Fibroblast of mammary gland (primary cell): Measurements from ENCODE around the gene HS1BP3.

ENCODE experiments used
- DNase-seq: peaks from one replicate; pipeline ENCODE4 v3.0.0-alpha.2; 2010; ENCODE audit warnings: low read depth
- H3K4me3 ChIP-seq: 2 replicates; pipeline ENCODE4 v1.5.1; 2011; ENCODE audit warnings: low read depth, mild to moderate bottlenecking, low read length, moderate library complexity; ENCODE audit not compliant: control insufficient read depth
- TF ChIP-seq, protein P1 (sequence below): conservative IDR thresholded peaks from 2 replicates; pipeline ENCODE4 v1.5.1; 2011; ENCODE audit warnings: low read depth, low read length, inconsistent platforms; ENCODE audit not compliant: control insufficient read depth, insufficient read depth

HS1BP3 gene

DNA sequence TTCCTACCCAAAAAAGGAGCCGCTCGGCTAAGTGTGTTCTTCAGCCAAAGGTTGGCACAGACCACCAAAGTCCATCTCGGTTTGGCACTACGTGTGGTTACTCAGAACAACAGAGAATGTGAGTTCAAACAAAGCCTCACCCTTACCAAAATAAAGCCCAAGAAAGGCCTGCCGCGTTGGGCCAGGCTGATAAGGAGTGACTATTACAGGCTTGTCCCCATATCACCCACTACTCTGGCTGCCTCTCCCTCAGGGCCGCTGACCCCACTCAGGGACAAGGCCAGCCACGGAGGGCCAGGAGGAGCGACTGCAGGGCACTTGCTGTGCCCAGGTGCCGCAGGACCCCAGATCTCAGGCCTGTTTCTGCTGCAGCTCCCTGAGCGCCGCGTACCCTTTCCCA lies 13.8 kb downstream of the HS1BP3 start:
- H3K4me3 ChIP-seq = no peak overlapping the region
- DNase-seq = no peak
- TF ChIP-seq, protein P1, sequence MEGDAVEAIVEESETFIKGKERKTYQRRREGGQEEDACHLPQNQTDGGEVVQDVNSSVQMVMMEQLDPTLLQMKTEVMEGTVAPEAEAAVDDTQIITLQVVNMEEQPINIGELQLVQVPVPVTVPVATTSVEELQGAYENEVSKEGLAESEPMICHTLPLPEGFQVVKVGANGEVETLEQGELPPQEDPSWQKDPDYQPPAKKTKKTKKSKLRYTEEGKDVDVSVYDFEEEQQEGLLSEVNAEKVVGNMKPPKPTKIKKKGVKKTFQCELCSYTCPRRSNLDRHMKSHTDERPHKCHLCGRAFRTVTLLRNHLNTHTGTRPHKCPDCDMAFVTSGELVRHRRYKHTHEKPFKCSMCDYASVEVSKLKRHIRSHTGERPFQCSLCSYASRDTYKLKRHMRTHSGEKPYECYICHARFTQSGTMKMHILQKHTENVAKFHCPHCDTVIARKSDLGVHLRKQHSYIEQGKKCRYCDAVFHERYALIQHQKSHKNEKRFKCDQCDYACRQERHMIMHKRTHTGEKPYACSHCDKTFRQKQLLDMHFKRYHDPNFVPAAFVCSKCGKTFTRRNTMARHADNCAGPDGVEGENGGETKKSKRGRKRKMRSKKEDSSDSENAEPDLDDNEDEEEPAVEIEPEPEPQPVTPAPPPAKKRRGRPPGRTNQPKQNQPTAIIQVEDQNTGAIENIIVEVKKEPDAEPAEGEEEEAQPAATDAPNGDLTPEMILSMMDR = no peak

DNA sequence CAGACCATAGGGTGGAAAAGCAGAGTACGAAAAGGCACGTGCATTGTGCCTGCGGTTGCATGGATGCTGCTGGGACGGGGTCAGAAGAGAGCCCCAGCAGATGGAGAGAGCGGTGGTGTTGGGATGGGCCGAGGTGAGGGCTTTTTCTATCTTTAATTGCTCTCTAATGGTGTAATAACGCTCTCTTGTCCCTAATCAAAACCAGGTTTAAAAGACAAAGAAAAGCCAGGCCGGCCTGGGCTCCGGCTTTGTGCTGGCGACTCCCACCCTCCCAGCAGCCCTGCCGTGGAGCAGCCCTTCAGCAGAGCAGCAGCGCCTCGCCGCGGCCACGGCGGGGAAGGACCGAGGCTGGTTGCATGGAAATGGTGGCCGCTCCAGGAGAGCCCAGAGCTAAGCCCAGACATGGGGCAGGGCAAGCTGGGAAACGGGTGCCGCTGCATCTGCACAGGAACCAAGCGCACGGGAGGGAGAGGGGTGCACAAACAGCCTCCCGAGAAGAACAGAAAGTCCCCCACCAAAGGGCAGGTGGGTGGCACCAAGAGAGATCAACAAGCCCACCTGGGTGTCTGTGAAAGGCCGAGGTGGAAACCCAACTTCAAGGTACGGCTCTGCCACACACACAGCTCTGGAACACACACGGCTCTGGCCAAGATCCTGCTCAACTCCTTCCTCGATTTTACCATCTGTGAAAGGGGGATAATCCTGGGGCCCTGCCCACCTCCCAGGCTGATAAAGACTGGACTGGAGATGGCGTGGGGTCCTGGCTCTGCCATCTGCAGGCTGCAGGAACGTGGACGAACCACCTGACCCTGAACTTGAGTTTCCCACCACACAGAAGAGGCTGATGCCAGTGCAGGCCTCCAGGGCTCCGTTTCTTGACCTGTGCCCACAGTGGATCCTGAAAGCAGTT lies 15.0 kb downstream of the HS1BP3 start:
- H3K4me3 ChIP-seq = no peak overlapping the region
- DNase-seq = peak; percentile 82
- TF ChIP-seq, protein P1 = peak; percentile 91

DNA sequence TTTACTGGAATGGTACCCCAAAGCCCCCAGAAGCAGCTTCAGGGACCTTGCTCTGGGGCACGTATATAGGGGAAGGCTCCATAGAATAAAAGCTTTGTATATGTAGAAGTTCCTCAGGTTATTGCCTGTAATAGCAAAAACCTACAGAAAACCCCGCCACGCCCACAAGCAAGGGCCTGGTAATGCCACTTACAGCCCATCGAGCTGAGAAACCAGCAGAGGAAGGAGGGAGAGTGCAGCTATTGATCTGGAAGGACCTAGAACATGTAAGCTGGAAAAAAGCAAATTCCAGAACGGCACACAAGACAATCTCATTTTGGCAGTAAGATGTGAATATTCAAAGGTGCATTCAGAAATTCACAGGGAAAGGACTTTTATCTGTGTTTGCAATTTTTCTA lies 15.8 kb downstream of the HS1BP3 start:
- TF ChIP-seq, protein P1 = no peak
- DNase-seq = no peak
- H3K4me3 ChIP-seq = no peak overlapping the region

DNA sequence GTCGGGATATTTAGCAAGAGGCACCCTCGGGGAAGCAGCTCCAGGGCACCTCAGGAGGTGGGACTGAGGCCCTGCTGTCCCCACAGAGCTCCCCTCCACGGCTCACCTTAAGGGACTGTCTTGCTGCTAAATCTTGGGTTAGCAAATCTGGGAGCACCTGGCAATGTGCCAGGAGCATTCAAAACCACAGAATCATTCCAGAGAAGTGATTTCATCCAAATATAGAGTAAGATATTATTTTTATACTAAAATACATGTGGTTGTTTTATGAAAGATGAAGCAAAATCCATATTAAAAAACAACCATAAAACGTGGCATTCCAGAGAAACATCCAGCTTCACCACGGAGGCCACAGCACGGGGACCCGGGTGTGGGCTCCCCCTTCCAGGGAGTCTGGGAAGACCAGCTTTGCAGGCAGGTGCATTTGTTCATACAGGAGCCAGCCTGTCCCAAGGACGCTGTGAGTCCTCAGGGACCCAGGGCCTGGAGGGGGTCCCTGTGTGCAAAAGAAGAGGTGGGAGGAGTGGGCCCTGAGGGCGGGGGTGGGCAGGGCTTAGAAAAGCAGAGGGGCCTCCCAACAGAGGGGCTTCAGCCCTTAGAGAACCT lies 16.3 kb downstream of the HS1BP3 start:
- no peak overlapping the region for H3K4me3 ChIP-seq
- TF ChIP-seq, protein P1 = no peak
- peak; percentile 68 for DNase-seq

DNA sequence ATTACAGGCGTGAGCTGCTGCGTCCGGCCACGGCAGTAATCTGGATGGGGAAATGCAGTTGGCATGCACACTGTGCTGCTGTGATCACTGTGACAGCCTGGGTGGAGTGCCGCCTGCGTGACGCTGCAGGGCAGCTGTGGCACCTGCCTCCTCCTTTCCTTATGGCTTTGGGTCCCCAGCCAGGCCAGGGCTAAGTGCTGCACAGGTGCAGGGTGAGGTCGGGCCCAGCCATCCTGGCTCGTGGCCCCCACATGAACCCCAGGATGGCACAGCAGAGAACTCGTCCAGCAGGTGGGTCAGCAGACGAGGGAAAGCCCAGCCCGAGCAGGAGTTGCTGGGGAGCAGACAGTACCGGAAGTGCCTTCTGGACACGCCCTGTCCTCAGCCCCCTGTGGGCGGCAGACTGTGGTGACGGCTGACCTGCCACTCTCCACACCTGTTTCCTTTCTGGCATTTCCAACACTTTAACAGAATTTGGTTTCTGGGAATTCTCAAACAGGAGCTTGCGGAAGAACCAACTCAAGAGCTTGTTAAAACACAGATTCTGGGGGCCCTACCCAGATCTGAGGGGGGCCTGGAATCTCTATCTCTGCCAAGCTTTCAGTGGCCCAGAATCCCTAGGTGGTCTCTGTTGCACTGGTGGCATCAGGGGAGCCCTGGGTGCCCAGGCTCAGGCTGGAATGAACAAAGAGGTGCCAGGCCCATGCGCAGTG lies 16.9 kb downstream of the HS1BP3 start:
- no peak for DNase-seq
- H3K4me3 ChIP-seq = no peak overlapping the region
- TF ChIP-seq, protein P1 = no peak

DNA sequence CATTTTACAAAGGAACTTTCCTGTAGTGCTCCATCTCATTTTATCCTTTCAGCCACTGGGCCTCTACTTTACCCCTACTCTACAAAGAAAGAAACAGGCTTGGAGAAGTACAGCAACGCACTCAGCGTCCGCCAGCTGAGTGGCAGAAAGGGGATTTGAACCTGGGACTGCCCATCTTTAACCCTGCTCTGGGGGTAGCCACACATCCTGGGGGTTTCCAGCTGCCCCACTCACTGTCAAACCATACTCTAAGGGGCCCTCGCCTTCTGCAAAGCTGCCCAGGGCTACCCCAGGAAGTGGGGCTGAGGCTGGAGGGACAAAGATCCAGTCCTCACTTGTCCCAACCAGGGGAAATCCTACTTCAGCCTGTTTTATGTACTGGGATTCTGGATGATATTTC lies 17.9 kb downstream of the HS1BP3 start:
- TF ChIP-seq, protein P1 = no peak

More for the DNA sequence above, 17.9 kb downstream of the HS1BP3 start:
- H3K4me3 ChIP-seq = no peak overlapping the region
- no peak for DNase-seq
